Sigmoid colon (tissue), 7 donors: ENCODE measurements around the gene SPR. TPM values are rescaled to one million over a fixed set of nuclear protein-coding genes. Genes with fewer than 3 reads are reported as not detected.

Source experiments
- DNase-seq: peaks from one replicate; pipeline ENCODE4 v3.0.0-alpha.2; 2019
- H3K27ac ChIP-seq, 4 donors: fragments of 200-600 bp; sonication (generic); one replicate each; pipeline ENCODE4 v1.5.1; 2016 to 2019; ENCODE audit warnings: mild to moderate bottlenecking in 1 of 4
- H3K27me3 ChIP-seq, 3 donors: fragments of 200-600 bp; sonication (generic); one replicate each; pipeline ENCODE4 v1.5.1; 2019; ENCODE audit warnings: mild to moderate bottlenecking in 1 of 3
- H3K36me3 ChIP-seq, 4 donors: fragments of 200-600 bp; sonication (generic); one replicate each; pipeline ENCODE4 v1.5.1; 2016 to 2019
- H3K4me1 ChIP-seq, 4 donors: fragments of 200-600 bp; sonication (generic); one replicate each; pipeline ENCODE4 v1.5.1; 2017 to 2019
- H3K4me3 ChIP-seq, 4 donors: fragments of 200-600 bp; sonication (generic); one replicate each; pipeline ENCODE4 v1.5.1; 2017 to 2019; ENCODE audit warnings: mild to moderate bottlenecking in 2 of 4, moderate library complexity in 1 of 4
- H3K9me3 ChIP-seq, 4 donors: fragments of 200-600 bp in 3 of 4; sonication (generic) in 3 of 4; one replicate each; pipeline versions ENCODE4 v1.5.1 to v1.6.1; 2013 to 2019
- EP300 ChIP-seq, 4 donors: sonication (generic); formaldehyde crosslinking; IDR thresholded peaks; one replicate each; pipeline ENCODE4 v1.6.1; 2017; ENCODE audit warnings: antibody characterized with exemption in 4 of 4
- POLR2A ChIP-seq, 2 donors: fragments of 450-650 bp; IDR thresholded peaks; one replicate each; pipeline ENCODE4 v1.6.1; 2016; ENCODE audit warnings: antibody characterized with exemption in 2 of 2, mild to moderate bottlenecking in 2 of 2, moderate library complexity in 2 of 2
- POLR2AphosphoS5 ChIP-seq, 4 donors: sonication (generic); formaldehyde crosslinking; IDR thresholded peaks; one replicate each; pipeline ENCODE4 v1.6.1; 2017; ENCODE audit warnings: antibody characterized with exemption in 4 of 4
- WGBS, 2 donors: extraction: QIAGEN DNeasy Blood & Tissue Kit; methylation state at CpG; one replicate each; pipeline ENCODE4 v1.1.7; 2013; 5-methylcytosine and 5-hydroxymethylcytosine counted together
- intact Hi-C: fragments of 100-400 bp; cut with DNase I; formaldehyde crosslinking; loops from one replicate; pipeline ENCODE4 v1.15.1; 2023
- polyA plus RNA-seq, 3 donors: library from polyadenylated mRNA; stranded (reverse); fragments of 200-250 nt; gene quantifications; one replicate each; pipeline ENCODE4 v1.2.3, GENCODE V29; 2013
- total RNA-seq, 4 donors: library from RNA; depleted of rRNA; stranded (reverse); fragments of >200 nt; gene quantifications; one replicate each; pipeline ENCODE4 v1.1.0, GENCODE V29; 2016
- TF ChIP-seq, protein P1 (sequence below), 4 experiments: fragments of 450-650 bp in 3 of 4; fragments of 200-600 bp in 1 of 4; IDR thresholded peaks; one replicate each; pipeline ENCODE4 v1.5.1; 2016 to 2019; ENCODE audit warnings: antibody characterized with exemption in 4 of 4, mild to moderate bottlenecking in 3 of 4, moderate library complexity in 2 of 4
- donor health status: healthy with polysubstance abuse.
- donor health status: Bipolar disorder and iron deficiency.
- donor health status: healthy.

The SPR gene
- total and polyA plus RNA-seq, 7 donors: 31.0 to 69.8 (median 46.1) TPM

DNA sequence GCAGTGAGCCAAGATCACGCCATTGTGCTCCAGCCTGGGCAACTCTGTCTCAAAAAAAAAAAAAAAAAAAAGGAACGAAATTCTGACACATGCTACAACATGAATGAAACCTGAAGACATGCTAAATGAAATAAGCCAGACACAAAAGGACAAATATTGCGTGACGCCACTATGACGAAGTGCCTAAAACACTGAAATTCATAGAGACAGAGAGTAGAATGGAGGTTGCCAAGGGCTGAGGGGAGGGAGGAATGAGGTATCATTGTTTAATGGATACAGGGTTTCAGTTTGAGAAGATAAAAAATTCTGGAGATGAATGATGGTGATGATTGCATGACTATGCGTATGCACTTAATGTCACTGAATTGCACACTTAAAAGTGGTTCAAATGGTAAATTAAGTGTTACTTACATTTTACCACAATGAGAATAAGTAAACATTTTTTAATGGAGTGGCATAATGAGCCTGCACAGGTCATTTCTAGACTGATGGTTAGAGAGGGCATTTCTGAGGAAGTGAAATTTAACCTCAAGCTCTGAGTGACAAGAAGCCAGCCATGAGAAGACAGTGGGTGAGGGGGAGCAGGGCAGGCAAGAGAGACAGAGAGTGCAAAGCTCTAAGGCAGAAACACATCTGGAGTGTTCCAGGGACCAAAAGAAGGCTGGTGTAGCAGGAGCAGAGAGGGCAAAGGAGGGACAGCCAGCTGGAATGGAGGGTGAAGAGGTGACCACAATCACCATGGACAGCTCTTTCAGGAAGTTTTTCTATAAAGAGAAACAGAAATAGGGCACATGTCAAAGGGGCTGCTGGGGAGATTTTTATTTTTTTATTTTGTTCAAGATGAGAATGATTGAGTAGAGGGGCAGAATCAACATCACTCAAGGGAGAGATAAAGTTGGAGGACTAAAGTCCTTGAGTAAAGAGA lies 40.8 kb upstream of the SPR start:
- H3K9me3 ChIP-seq: no peaks in the 10 kb centered on the region
- peaks cover 0 to 3% (median 0%) of the 10 kb centered on the region in 3 donors for H3K27me3 ChIP-seq
- TF ChIP-seq, protein P1, sequence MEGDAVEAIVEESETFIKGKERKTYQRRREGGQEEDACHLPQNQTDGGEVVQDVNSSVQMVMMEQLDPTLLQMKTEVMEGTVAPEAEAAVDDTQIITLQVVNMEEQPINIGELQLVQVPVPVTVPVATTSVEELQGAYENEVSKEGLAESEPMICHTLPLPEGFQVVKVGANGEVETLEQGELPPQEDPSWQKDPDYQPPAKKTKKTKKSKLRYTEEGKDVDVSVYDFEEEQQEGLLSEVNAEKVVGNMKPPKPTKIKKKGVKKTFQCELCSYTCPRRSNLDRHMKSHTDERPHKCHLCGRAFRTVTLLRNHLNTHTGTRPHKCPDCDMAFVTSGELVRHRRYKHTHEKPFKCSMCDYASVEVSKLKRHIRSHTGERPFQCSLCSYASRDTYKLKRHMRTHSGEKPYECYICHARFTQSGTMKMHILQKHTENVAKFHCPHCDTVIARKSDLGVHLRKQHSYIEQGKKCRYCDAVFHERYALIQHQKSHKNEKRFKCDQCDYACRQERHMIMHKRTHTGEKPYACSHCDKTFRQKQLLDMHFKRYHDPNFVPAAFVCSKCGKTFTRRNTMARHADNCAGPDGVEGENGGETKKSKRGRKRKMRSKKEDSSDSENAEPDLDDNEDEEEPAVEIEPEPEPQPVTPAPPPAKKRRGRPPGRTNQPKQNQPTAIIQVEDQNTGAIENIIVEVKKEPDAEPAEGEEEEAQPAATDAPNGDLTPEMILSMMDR (IDR thresholded peaks at IDR 0.05): no peak
- no peak for TF ChIP-seq EP300 (IDR thresholded peaks at IDR 0.05)
- no peak for TF ChIP-seq POLR2A (IDR thresholded peaks at IDR 0.05)
- H3K27ac ChIP-seq: no peak overlapping the region
- intact Hi-C loops: no loop called here
- DNase-seq: no peak
- no peaks in the 10 kb centered on the region for H3K36me3 ChIP-seq
- 84 to 86% methylated on average over 6 of the region's 6 CpGs for WGBS, 2 donors
- no peaks in the 10 kb centered on the region for H3K4me1 ChIP-seq
- H3K4me3 ChIP-seq: no peak overlapping the region

DNA sequence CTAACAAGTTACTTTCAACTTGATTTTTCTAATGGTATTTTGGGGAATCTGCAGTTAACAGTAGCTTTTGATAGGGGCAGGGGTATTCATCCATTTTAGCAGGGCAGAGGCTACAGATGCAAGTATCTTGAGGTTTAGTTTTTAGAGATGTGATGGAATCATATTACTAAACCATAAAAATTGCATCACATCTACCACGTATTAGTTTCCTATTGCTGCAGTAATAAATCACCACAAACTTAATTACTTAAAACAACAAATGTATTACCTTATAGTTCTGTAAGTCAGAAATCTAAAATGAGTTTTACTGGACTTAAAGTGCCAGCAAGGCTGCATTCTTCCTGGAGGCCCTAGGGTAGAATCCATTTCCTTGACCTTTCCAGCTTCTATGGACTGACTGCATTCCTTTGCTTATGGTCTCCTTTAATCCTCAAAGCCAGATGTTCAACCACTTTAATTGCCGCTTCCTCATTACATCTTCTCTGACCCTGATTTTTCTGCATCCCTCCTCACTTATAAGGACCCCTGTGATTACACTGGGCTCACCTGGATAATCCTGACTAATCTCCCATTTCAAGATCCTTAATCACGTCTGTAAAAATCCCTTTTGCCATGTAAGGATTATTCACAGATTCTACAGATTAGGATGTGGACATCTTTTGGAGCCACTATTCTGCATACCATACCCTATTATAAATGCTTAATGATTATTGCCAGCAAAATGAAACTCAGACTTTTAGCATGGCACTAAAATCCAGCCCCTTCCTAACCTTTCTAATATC lies 39.5 kb upstream of the SPR start:
- Histone ChIP-seq H3K4me3 (no peak overlapping the region), H3K9me3 (no peaks in the 10 kb centered on the region), H3K4me1 (no peaks in the 10 kb centered on the region), H3K27me3 (peaks cover 0 to 11% (median 0%) of the 10 kb centered on the region in 3 donors), H3K36me3 (no peaks in the 10 kb centered on the region), H3K27ac (no peak overlapping the region)
- TF ChIP-seq, protein P1 (IDR thresholded peaks at IDR 0.05): no peak
- TF ChIP-seq EP300 (IDR thresholded peaks at IDR 0.05) (no peak), POLR2AphosphoS5 (IDR thresholded peaks at IDR 0.05) (no peak), POLR2A (IDR thresholded peaks at IDR 0.05) (no peak)
- no peak for DNase-seq
- WGBS, 2 donors: 66 to 67% methylated on average over 3 of the region's 3 CpGs
- intact Hi-C loops: no loop called here

DNA sequence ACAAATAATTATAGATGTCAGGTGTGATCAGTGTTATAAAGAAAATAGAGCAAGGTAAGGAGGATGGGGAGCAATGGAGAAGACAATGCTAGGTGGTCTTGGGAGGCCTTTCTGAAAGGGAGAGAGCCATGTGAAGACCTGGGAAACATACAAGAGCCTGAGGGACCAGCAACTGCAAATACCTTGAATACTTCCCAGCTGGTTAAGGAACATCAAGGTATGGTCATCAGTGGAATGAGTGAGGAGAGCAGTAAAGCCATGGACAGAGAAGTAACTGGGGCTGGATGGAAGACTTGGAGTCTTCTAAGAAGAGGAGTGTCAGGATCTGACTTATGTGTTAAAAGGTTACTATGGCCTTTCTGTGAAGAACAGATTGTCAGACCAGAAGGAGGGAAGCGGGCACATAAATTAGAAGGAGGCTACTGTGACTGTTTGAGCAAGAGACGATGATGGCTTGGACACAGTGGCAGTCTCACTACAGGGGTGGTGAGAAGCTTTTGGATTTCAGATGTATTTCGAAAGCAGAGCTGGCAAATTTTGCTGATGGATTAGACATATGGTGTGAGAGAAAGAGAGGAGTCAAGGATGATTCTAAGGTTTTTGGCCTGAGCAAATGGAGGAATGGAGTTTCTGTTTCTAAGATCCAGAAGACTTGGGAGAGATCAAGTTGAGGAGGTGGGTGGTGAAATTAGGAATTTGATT lies 38.6 kb upstream of the SPR start:
- H3K27ac ChIP-seq: no peak overlapping the region
- intact Hi-C loops: no loop called here
- no peak for DNase-seq
- no peak overlapping the region for H3K4me3 ChIP-seq
- H3K27me3 ChIP-seq: peaks cover 0 to 15% (median 0%) of the 10 kb centered on the region in 3 donors
- WGBS, 2 donors: 89 to 92% methylated on average over 3 of the region's 3 CpGs
- no peaks in the 10 kb centered on the region for H3K9me3 ChIP-seq
- TF ChIP-seq POLR2AphosphoS5 (IDR thresholded peaks at IDR 0.05) (no peak), POLR2A (IDR thresholded peaks at IDR 0.05) (no peak), EP300 (IDR thresholded peaks at IDR 0.05) (no peak)
- TF ChIP-seq, protein P1 (IDR thresholded peaks at IDR 0.05): no peak
- H3K4me1 ChIP-seq: no peaks in the 10 kb centered on the region
- H3K36me3 ChIP-seq: no peaks in the 10 kb centered on the region

DNA sequence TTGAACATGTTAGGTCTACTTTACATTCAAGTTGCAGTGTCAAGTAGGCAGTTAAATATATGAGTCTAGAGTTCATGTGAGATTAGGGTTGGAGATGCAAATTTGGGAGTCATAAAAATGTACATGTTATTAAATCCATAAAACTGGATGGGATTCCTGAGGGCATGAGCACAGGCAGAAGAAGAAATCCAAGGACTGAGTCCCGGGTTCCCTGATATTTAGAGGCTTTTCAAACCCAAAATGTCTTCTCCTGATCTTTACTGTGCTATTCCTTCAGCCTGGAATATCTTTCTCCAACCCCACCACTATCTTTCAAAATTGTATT lies 38.1 kb upstream of the SPR start:
- WGBS, 2 donors: 9 to 68% methylated on average over 1 of the region's 1 CpG
- H3K27ac ChIP-seq: no peak overlapping the region
- TF ChIP-seq EP300 (IDR thresholded peaks at IDR 0.05) (no peak), POLR2A (IDR thresholded peaks at IDR 0.05) (no peak), POLR2AphosphoS5 (IDR thresholded peaks at IDR 0.05) (no peak)
- TF ChIP-seq, protein P1 (IDR thresholded peaks at IDR 0.05): no peak

More for the DNA sequence above, 38.1 kb upstream of the SPR start:
- intact Hi-C loops: no loop called here
- Histone ChIP-seq H3K27me3 (peaks cover 0 to 13% (median 0%) of the 10 kb centered on the region in 3 donors), H3K9me3 (no peaks in the 10 kb centered on the region), H3K4me1 (no peaks in the 10 kb centered on the region), H3K36me3 (no peaks in the 10 kb centered on the region), H3K4me3 (no peak overlapping the region)
- no peak for DNase-seq
